Heart left ventricle (tissue), 13 donors: ENCODE measurements around the gene TMEM52B.

ENCODE experiments used
- POLR2A ChIP-seq, 2 donors: fragments of 450-650 bp; IDR thresholded peaks; one replicate each; pipeline ENCODE4 v1.6.1; 2017; ENCODE audit warnings: antibody characterized with exemption in 2 of 2, mild to moderate bottlenecking in 2 of 2, moderate library complexity in 2 of 2
- TF ChIP-seq, protein P1 (sequence below), 12 donors: fragments of 200-600 bp; sonication (generic) in 4 of 12; IDR thresholded peaks; one replicate each; pipeline versions ENCODE4 v1.5.0 to v1.8.0; 2018 to 2022; ENCODE audit warnings: antibody characterized with exemption in 12 of 12, mild to moderate bottlenecking in 5 of 12
- donor health status: ischemic (EF 13 %, LVEDD 7.1; RV severe dilation, severe dysfunction).
- donor health status: DM: no; HTN: yes; CAD: no.
- donor health status: DM: no; HTN: no; CAD: no.
- donor health status: ischemic (EF 25% LVEDD 6.9; RV normal size, moderate dysfunction).
- donor health status: ischemic (EF 25% LVEDD 5.7; RV mildly dilated, moderate dysfunction).
- donor health status: ischemic (EF 35%, LVEDD 5.7; RV mildly dilated, moderate dysfunction).
- donor health status: nonischemic (EF 11% LVEDD 7.7; RV severe dilation, severe dysfunction).
- donor health status: DM: yes; HTN: yes; CAD: no.
- donor health status: PGD.
- donor health status: ischemic (EF 29% LVEDD 5.4; RV normal size, mild dysfunction).
- donor health status: nonischemic (EF 23%, LVEDD 6.1; RV moderate dilation, normal function).

GRCh38 chr12:10136637-10137205, 42.1 kb upstream of the TMEM52B start:
- TF ChIP-seq, protein P1, sequence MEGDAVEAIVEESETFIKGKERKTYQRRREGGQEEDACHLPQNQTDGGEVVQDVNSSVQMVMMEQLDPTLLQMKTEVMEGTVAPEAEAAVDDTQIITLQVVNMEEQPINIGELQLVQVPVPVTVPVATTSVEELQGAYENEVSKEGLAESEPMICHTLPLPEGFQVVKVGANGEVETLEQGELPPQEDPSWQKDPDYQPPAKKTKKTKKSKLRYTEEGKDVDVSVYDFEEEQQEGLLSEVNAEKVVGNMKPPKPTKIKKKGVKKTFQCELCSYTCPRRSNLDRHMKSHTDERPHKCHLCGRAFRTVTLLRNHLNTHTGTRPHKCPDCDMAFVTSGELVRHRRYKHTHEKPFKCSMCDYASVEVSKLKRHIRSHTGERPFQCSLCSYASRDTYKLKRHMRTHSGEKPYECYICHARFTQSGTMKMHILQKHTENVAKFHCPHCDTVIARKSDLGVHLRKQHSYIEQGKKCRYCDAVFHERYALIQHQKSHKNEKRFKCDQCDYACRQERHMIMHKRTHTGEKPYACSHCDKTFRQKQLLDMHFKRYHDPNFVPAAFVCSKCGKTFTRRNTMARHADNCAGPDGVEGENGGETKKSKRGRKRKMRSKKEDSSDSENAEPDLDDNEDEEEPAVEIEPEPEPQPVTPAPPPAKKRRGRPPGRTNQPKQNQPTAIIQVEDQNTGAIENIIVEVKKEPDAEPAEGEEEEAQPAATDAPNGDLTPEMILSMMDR (IDR thresholded peaks at IDR 0.05): no peak
- no peak for TF ChIP-seq POLR2A (IDR thresholded peaks at IDR 0.05)
